Measurements from ENCODE around the gene RMND5B. TPM values are rescaled to one million over a fixed set of nuclear protein-coding genes. Genes with fewer than 3 reads are reported as not detected.

Gene RMND5B
- polyA plus RNA-seq, 1 of the 3 experiments (the other 2 are of a cell fraction) = 42.8 TPM

GRCh38 chr5:178187014-178187413, 56.2 kb downstream of the RMND5B start, which contains the start of gene GMCL2:
Gene GMCL2 (minus strand): TSS chr5:178187371. CDS start chr5:178187299, 72 bp downstream.
- Histone ChIP-seq H3K27ac (ENCODE audit: low read depth in 2 of 2, low read length in 1 of 2) (no peak within 1 kb of the TSS), H3K9me2 (no peaks in the 10 kb centered on the region), H2AFZ (ENCODE audit: low read depth) (peak within 1 kb of the TSS; percentile 76; the same call in 1 of the 2 replicates), H3F3A (replicated peaks; ENCODE audit: insufficient read depth) (no peaks in the 10 kb centered on the region), H3K4me2 (no peak within 1 kb of the TSS; the same call in 1 of the 2 replicates), H3K79me2 (ENCODE audit: insufficient read depth) (no peaks in the 10 kb centered on the region), H3K9me3 (no peaks in the 10 kb centered on the region), H3K36me3 (replicated peaks in 1 of 2; ENCODE audit: control insufficient read depth in 1 of 2, insufficient read depth in 2 of 2, low read length in 1 of 2) (no peaks in the 10 kb centered on the region), H3K9ac (no peak within 1 kb of the TSS), H4K20me1 (ENCODE audit: insufficient read depth) (no peaks in the 10 kb centered on the region), H3K4me1 (ENCODE audit: control insufficient read depth in 1 of 2, insufficient read depth in 2 of 2, low read depth in 1 of 2, low read length in 1 of 2) (no peaks in the 10 kb centered on the region; a peak in 1 of 4 replicates), H3K27me3 (ENCODE audit: insufficient read depth) (no peaks in the 10 kb centered on the region), H3K4me3 (ENCODE audit: low read depth in 2 of 2, low read length in 1 of 2) (peak within 1 kb of the TSS in 1 of 2 experiments; percentile 21; a peak in 2 of 4 replicates)
- 69% methylated on average over 12 of the region's 27 CpGs for WGBS (ENCODE audit: low lambda C conversion rate)
- peak; percentile 75 for DNase-seq
- CTCF ChIA-PET = interaction anchor here (0.6 to 3.9 kb wide), 3 partner anchors 9 to 481 kb away, joined by 3 to 18 read pairs (median 9); no protein-coding TSS in a partner anchor
- no peak for TF ChIP-seq FOSL2 (IDR thresholded peaks at IDR 0.05; ENCODE audit: borderline replicate concordance, low read depth)
- no peak for TF ChIP-seq CHD2 (IDR thresholded peaks at IDR 0.05; ENCODE audit: low read length, partially characterized antibody)
- TF ChIP-seq NFIC (IDR thresholded peaks at IDR 0.05; ENCODE audit: borderline replicate concordance) = no peak
- TF ChIP-seq YY1 (IDR thresholded peaks at IDR 0.05; ENCODE audit: low read depth) = no peak
- TF ChIP-seq EP300 (IDR thresholded peaks at IDR 0.05; ENCODE audit: borderline replicate concordance in 1 of 2, low read depth in 1 of 2, low read length in 1 of 2) = no peak
- TF ChIP-seq MEF2A (IDR thresholded peaks at IDR 0.05; ENCODE audit: borderline replicate concordance, low read depth) = no peak
- TF ChIP-seq RCOR1 (IDR thresholded peaks at IDR 0.05; ENCODE audit: low read length) = no peak
- no peak for TF ChIP-seq GATA2 (CRISPR knock-in tag; IDR thresholded peaks at IDR 0.05)
- POLR2A ChIA-PET = interaction anchor here (1.5 kb wide), 1 partner anchor 17 kb away, joined by 11 read pairs; the partner anchor contains the start of gene HNRNPAB

GRCh38 chr5:178189433-178189832, 58.6 kb downstream of the RMND5B start:
- no peaks in the 10 kb centered on the region for H3K9me3 ChIP-seq
- ChIA-PET POLR2A (interaction anchor here (0.9 kb wide), 1 partner anchor 15 kb away, joined by 3 read pairs; the partner anchor contains the start of gene HNRNPAB), CTCF (interaction anchor here (1.3 kb wide), 1 partner anchor 26 kb away, joined by 3 read pairs; no protein-coding TSS in a partner anchor)
- H4K20me1 ChIP-seq (ENCODE audit: insufficient read depth) = no peaks in the 10 kb centered on the region
- 38% methylated on average over 2 of the region's 2 CpGs for WGBS (ENCODE audit: low lambda C conversion rate)
- no peaks in the 10 kb centered on the region; a peak in 1 of 4 replicates for H3K4me1 ChIP-seq (ENCODE audit: control insufficient read depth in 1 of 2, insufficient read depth in 2 of 2, low read depth in 1 of 2, low read length in 1 of 2)
- no peak overlapping the region for H3K4me3 ChIP-seq (ENCODE audit: low read depth in 2 of 2, low read length in 1 of 2)
- H3K9me2 ChIP-seq = no peaks in the 10 kb centered on the region
- H3K36me3 ChIP-seq (replicated peaks in 1 of 2; ENCODE audit: control insufficient read depth in 1 of 2, insufficient read depth in 2 of 2, low read length in 1 of 2) = no peaks in the 10 kb centered on the region
- H3K4me2 ChIP-seq = no peak overlapping the region
- H3K27ac ChIP-seq (ENCODE audit: low read depth in 2 of 2, low read length in 1 of 2) = no peak overlapping the region
- DNase-seq = no peak
- no peak overlapping the region for H2AFZ ChIP-seq (ENCODE audit: low read depth)
- no peaks in the 10 kb centered on the region for H3F3A ChIP-seq (replicated peaks; ENCODE audit: insufficient read depth)
- H3K27me3 ChIP-seq (ENCODE audit: insufficient read depth) = no peaks in the 10 kb centered on the region; the same call in 1 of the 2 replicates
- no peak overlapping the region for H3K9ac ChIP-seq
- no peaks in the 10 kb centered on the region for H3K79me2 ChIP-seq (ENCODE audit: insufficient read depth)
- TF ChIP-seq, protein P1, sequence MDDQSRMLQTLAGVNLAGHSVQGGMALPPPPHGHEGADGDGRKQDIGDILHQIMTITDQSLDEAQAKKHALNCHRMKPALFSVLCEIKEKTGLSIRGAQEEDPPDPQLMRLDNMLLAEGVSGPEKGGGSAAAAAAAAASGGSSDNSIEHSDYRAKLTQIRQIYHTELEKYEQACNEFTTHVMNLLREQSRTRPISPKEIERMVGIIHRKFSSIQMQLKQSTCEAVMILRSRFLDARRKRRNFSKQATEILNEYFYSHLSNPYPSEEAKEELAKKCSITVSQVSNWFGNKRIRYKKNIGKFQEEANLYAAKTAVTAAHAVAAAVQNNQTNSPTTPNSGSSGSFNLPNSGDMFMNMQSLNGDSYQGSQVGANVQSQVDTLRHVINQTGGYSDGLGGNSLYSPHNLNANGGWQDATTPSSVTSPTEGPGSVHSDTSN (IDR thresholded peaks at IDR 0.05) = no peak
- TF ChIP-seq, protein P2, sequence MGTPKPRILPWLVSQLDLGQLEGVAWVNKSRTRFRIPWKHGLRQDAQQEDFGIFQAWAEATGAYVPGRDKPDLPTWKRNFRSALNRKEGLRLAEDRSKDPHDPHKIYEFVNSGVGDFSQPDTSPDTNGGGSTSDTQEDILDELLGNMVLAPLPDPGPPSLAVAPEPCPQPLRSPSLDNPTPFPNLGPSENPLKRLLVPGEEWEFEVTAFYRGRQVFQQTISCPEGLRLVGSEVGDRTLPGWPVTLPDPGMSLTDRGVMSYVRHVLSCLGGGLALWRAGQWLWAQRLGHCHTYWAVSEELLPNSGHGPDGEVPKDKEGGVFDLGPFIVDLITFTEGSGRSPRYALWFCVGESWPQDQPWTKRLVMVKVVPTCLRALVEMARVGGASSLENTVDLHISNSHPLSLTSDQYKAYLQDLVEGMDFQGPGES (IDR thresholded peaks at IDR 0.05; ENCODE audit: low read depth, low read length) = no peak
- TF ChIP-seq POLR2AphosphoS5 (IDR thresholded peaks at IDR 0.05; ENCODE audit: low read depth, low read length) = no peak
- TF ChIP-seq FOXJ3 (CRISPR knock-in tag; IDR thresholded peaks at IDR 0.05) = no peak
- TF ChIP-seq, protein P3, sequence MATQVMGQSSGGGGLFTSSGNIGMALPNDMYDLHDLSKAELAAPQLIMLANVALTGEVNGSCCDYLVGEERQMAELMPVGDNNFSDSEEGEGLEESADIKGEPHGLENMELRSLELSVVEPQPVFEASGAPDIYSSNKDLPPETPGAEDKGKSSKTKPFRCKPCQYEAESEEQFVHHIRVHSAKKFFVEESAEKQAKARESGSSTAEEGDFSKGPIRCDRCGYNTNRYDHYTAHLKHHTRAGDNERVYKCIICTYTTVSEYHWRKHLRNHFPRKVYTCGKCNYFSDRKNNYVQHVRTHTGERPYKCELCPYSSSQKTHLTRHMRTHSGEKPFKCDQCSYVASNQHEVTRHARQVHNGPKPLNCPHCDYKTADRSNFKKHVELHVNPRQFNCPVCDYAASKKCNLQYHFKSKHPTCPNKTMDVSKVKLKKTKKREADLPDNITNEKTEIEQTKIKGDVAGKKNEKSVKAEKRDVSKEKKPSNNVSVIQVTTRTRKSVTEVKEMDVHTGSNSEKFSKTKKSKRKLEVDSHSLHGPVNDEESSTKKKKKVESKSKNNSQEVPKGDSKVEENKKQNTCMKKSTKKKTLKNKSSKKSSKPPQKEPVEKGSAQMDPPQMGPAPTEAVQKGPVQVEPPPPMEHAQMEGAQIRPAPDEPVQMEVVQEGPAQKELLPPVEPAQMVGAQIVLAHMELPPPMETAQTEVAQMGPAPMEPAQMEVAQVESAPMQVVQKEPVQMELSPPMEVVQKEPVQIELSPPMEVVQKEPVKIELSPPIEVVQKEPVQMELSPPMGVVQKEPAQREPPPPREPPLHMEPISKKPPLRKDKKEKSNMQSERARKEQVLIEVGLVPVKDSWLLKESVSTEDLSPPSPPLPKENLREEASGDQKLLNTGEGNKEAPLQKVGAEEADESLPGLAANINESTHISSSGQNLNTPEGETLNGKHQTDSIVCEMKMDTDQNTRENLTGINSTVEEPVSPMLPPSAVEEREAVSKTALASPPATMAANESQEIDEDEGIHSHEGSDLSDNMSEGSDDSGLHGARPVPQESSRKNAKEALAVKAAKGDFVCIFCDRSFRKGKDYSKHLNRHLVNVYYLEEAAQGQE (IDR thresholded peaks at IDR 0.05; ENCODE audit: low read depth, low read length) = no peak
- TF ChIP-seq FOXM1 (IDR thresholded peaks at IDR 0.05; ENCODE audit: low read depth) = no peak
- TF ChIP-seq FOSL2 (IDR thresholded peaks at IDR 0.05; ENCODE audit: borderline replicate concordance, low read depth) = no peak
- no peak for TF ChIP-seq GATA2 (CRISPR knock-in tag; IDR thresholded peaks at IDR 0.05)
- no peak for TF ChIP-seq EP300 (IDR thresholded peaks at IDR 0.05; ENCODE audit: borderline replicate concordance in 1 of 2, low read depth in 1 of 2, low read length in 1 of 2)
- TF ChIP-seq, protein P4, sequence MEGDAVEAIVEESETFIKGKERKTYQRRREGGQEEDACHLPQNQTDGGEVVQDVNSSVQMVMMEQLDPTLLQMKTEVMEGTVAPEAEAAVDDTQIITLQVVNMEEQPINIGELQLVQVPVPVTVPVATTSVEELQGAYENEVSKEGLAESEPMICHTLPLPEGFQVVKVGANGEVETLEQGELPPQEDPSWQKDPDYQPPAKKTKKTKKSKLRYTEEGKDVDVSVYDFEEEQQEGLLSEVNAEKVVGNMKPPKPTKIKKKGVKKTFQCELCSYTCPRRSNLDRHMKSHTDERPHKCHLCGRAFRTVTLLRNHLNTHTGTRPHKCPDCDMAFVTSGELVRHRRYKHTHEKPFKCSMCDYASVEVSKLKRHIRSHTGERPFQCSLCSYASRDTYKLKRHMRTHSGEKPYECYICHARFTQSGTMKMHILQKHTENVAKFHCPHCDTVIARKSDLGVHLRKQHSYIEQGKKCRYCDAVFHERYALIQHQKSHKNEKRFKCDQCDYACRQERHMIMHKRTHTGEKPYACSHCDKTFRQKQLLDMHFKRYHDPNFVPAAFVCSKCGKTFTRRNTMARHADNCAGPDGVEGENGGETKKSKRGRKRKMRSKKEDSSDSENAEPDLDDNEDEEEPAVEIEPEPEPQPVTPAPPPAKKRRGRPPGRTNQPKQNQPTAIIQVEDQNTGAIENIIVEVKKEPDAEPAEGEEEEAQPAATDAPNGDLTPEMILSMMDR (IDR thresholded peaks at IDR 0.05) = no peak
- TF ChIP-seq NFIC (IDR thresholded peaks at IDR 0.05; ENCODE audit: borderline replicate concordance) = no peak
- no peak for TF ChIP-seq TAF1 (IDR thresholded peaks at IDR 0.05; ENCODE audit: borderline replicate concordance, low read depth, low read length)
- TF ChIP-seq USF1 (IDR thresholded peaks at IDR 0.05; ENCODE audit: borderline replicate concordance, low read depth) = no peak
- TF ChIP-seq TCF12 (IDR thresholded peaks at IDR 0.05) = no peak
